HCT116 (cell line): ENCODE measurements around the gene PCDH9. TPM values are rescaled to one million over a fixed set of nuclear protein-coding genes. Genes with fewer than 3 reads are reported as not detected.

Experiments used
- ATAC-seq: fragments of 200-7000 bp; cut with Tn5 transposase; 2 replicates; pipeline ENCODE4 v1.9.1; 2020; ENCODE audit warnings: mild to moderate bottlenecking, moderate library complexity
- BruUV-seq: library from RNA; stranded (reverse); fragments of 400-500 nt; replicated peaks from 2 replicates; lab custom pipeline; 2021; lab: Mats Ljungman, UMichigan
- CTCF ChIA-PET: fragments of 300-600 bp; sonication (Branson Sonifier 250); formaldehyde crosslinking; loops from one replicate; lab custom pipeline; 2021; ENCODE audit warnings: antibody characterized with exemption; lab: Charles Lee
- POLR2A ChIA-PET: fragments of 300-600, 350-600 bp; sonication (Branson Sonifier 250); formaldehyde crosslinking; loops from one replicate; lab custom pipeline; 2021; ENCODE audit warnings: antibody characterized with exemption; lab: Charles Lee
- RAD21 ChIA-PET, 2 experiments: fragments of 300-600 bp; sonication (Branson Sonifier 250); formaldehyde crosslinking; loops; one replicate each; lab custom pipeline; 2023; ENCODE audit warnings: low total read pairs in 2 of 2; ENCODE audit not compliant: uncharacterized antibody in 2 of 2, unreplicated experiment in 2 of 2, low non-redundant PET in 1 of 2; lab: Charles Lee
- DNase-seq: peaks from one replicate; pipeline ENCODE4 v3.0.0-alpha.2; 2010; ENCODE audit warnings: low read depth, low spot score
- H2AFZ ChIP-seq: fragments of 200-600 bp; shearing (Covaris generic), sonication (generic); 2 replicates; pipeline ENCODE4 v1.6.1; 2017; ENCODE audit warnings: low read depth, mixed run types, mixed read lengths, antibody characterized with exemption, low read length; ENCODE audit not compliant: poor library complexity, severe bottlenecking
- H3K27ac ChIP-seq: 2 replicates; pipeline ENCODE4 v1.5.1; 2012; ENCODE audit warnings: low read depth, low read length
- H3K27me3 ChIP-seq: fragments of 200-600 bp; sonication (generic); 2 replicates; pipeline ENCODE4 v1.6.1; 2016; ENCODE audit warnings: mixed run types, low read length, mixed read lengths; ENCODE audit not compliant: insufficient read depth
- H3K36me3 ChIP-seq, 2 experiments: fragments of 200-500 bp in 1 of 2; fragments of 200-600 bp in 1 of 2; sonication (Bioruptor generic) in 1 of 2; sonication (generic) in 1 of 2; 2 replicates each; pipeline versions ENCODE4 v1.5.1 to v1.6.1; 2014 to 2016; ENCODE audit warnings: low read length in 2 of 2, inconsistent platforms in 1 of 2, mixed read lengths in 1 of 2, mixed run types in 1 of 2; ENCODE audit not compliant: insufficient read depth in 2 of 2, control insufficient read depth in 1 of 2
- H3K4me1 ChIP-seq, 2 experiments: fragments of 200-600 bp in 1 of 2; sonication (generic) in 1 of 2; 2 replicates each; pipeline versions ENCODE4 v1.5.1 to v1.6.1; 2012 to 2017; ENCODE audit warnings: low read length in 2 of 2, inconsistent platforms in 1 of 2, mild to moderate bottlenecking in 1 of 2, mixed read lengths in 1 of 2, mixed run types in 1 of 2, moderate library complexity in 1 of 2; ENCODE audit not compliant: insufficient read depth in 2 of 2, control insufficient read depth in 1 of 2
- H3K4me2 ChIP-seq: fragments of 200-600 bp; sonication (generic); 2 replicates; pipeline ENCODE4 v1.6.1; 2017; ENCODE audit warnings: mixed run types, low read length, mixed read lengths
- H3K4me3 ChIP-seq, 2 experiments: fragments of 200-600 bp in 1 of 2; sonication (generic) in 1 of 2; replicated peaks in 1 of 2; 2 replicates each; pipeline ENCODE4 v1.5.1; 2011 to 2016; ENCODE audit warnings: low read length in 2 of 2, control low read depth in 1 of 2, low read depth in 1 of 2, mild to moderate bottlenecking in 1 of 2, mixed read lengths in 1 of 2, mixed run types in 1 of 2
- H3K79me2 ChIP-seq: fragments of 200-600 bp; sonication (generic); 2 replicates; pipeline ENCODE4 v1.6.1; 2017; ENCODE audit warnings: mild to moderate bottlenecking, mixed run types, low read length, moderate library complexity, mixed read lengths; ENCODE audit not compliant: insufficient read depth
- H3K9ac ChIP-seq: fragments of 200-600 bp; sonication (generic); 2 replicates; pipeline ENCODE4 v1.6.1; 2016; ENCODE audit warnings: low read length, mixed read lengths
- H3K9me2 ChIP-seq: fragments of 200-600 bp; sonication (generic), shearing (Covaris generic); 2 replicates; pipeline ENCODE4 v1.6.1; 2017; ENCODE audit warnings: mixed run types, mild to moderate bottlenecking, moderate library complexity; ENCODE audit not compliant: insufficient read depth
- H3K9me3 ChIP-seq, 2 experiments: fragments of 200-500 bp in 1 of 2; fragments of 200-600 bp in 1 of 2; sonication (Bioruptor generic) in 1 of 2; sonication (generic) in 1 of 2; 2 replicates each; pipeline ENCODE4 v1.6.1; 2014 to 2017; ENCODE audit warnings: low read length in 2 of 2, mixed read lengths in 2 of 2, inconsistent platforms in 1 of 2, low read depth in 1 of 2, mild to moderate bottlenecking in 1 of 2, mixed run types in 1 of 2, moderate library complexity in 1 of 2; ENCODE audit not compliant: control insufficient read depth in 1 of 2, insufficient read depth in 1 of 2
- H4K20me1 ChIP-seq: fragments of 200-600 bp; sonication (generic), shearing (Covaris generic); 2 replicates; pipeline ENCODE4 v1.6.1; 2017; ENCODE audit warnings: mixed run types, mild to moderate bottlenecking, moderate library complexity; ENCODE audit not compliant: insufficient read depth
- EGR1 ChIP-seq: IDR thresholded peaks from 2 replicates; pipeline ENCODE4 v1.6.1; 2012; ENCODE audit warnings: low read depth
- SIN3A ChIP-seq: IDR thresholded peaks from 2 replicates; pipeline ENCODE4 v1.6.1; 2012; ENCODE audit warnings: low read depth
- ZFX ChIP-seq: fragments of 450-650 bp; IDR thresholded peaks from 2 replicates; pipeline ENCODE4 v1.6.1; 2017
- intact Hi-C: fragments of 100-400 bp; cut with micrococcal nuclease; formaldehyde crosslinking; loops from 2 replicates; pipeline ENCODE4 v1.10.0; 2022
- total RNA-seq: library from RNA; stranded (reverse); gene quantifications from one replicate; pipeline ENCODE4 v1.2.1, GENCODE V29; 2021; ENCODE audit not compliant: unreplicated experiment
- TF ChIP-seq, protein P1 (sequence below): IDR thresholded peaks from 2 replicates; pipeline ENCODE4 v1.6.1; 2012
- TF ChIP-seq, protein P2 (sequence below): IDR thresholded peaks from 2 replicates; pipeline ENCODE4 v1.6.1; 2011; ENCODE audit warnings: mild to moderate bottlenecking, low read length, moderate library complexity; ENCODE audit not compliant: insufficient replicate concordance; ENCODE audit errors: extremely low read depth
- TF ChIP-seq, protein P3 (sequence below): IDR thresholded peaks from 2 replicates; pipeline ENCODE4 v1.6.1; 2012

The PCDH9 gene
- total RNA-seq, 1 experiment from 2014 or later, result 0.02 TPM

DNA sequence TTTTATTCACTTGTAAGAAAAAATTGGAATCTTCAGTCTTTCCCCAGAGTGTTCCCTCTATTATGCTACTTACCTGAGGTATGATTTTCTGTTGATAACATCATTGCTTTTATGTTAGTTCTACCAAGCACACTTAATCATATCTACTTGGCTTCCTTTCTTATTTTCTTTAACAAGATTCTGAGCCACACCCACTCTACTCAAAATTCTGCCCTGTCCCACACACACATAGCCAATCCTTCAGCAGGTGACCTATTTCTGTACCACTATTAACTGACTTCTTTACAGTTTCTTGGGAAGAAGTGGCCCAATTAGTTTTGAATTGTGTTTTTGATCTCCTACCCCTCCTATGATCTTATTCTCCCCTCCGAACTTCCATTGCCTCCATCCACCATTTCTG is 215.7 kb downstream of the PCDH9 start (continued):
- TF ChIP-seq, protein P1, sequence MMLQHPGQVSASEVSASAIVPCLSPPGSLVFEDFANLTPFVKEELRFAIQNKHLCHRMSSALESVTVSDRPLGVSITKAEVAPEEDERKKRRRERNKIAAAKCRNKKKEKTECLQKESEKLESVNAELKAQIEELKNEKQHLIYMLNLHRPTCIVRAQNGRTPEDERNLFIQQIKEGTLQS, result no peak
- TF ChIP-seq EGR1, result no peak

DNA sequence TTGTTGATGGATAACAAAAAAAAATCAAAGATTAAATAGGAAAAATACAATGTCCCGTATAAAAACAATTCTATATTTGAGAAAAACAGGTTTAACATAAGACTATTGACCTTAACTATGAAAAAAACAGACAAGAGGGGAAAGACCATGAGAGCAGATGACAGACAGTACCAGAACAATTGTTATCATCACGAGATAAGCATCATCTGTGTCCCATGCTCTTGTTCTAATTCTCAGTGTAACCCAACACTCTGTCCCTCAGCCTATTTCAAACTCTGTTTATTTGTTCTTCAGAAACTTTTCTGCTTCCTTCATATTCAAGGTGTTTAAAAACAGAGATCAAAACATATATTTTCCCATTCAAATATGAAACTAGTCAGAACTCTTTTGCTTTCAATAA is 216.4 kb downstream of the PCDH9 start:
- TF ChIP-seq, protein P1, result no peak
- TF ChIP-seq ZFX, result no peak
- TF ChIP-seq, protein P2, sequence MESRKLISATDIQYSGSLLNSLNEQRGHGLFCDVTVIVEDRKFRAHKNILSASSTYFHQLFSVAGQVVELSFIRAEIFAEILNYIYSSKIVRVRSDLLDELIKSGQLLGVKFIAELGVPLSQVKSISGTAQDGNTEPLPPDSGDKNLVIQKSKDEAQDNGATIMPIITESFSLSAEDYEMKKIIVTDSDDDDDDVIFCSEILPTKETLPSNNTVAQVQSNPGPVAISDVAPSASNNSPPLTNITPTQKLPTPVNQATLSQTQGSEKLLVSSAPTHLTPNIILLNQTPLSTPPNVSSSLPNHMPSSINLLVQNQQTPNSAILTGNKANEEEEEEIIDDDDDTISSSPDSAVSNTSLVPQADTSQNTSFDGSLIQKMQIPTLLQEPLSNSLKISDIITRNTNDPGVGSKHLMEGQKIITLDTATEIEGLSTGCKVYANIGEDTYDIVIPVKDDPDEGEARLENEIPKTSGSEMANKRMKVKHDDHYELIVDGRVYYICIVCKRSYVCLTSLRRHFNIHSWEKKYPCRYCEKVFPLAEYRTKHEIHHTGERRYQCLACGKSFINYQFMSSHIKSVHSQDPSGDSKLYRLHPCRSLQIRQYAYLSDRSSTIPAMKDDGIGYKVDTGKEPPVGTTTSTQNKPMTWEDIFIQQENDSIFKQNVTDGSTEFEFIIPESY, result no peak
- no peak for TF ChIP-seq SIN3A
- TF ChIP-seq, protein P3, sequence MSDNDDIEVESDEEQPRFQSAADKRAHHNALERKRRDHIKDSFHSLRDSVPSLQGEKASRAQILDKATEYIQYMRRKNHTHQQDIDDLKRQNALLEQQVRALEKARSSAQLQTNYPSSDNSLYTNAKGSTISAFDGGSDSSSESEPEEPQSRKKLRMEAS, result no peak
- intact Hi-C loops, result no loop called here
- RAD21 ChIA-PET, result no interaction called here
- no peak overlapping the region for H3K27ac ChIP-seq
- ATAC-seq (no peak), DNase-seq (no peak)
- H3K4me2 ChIP-seq, result no peak overlapping the region
- H3K36me3 ChIP-seq, result no peaks in the 10 kb centered on the region
- CTCF ChIA-PET, result no interaction called here
- POLR2A ChIA-PET, result no interaction called here
- H3K4me1 ChIP-seq, result no peaks in the 10 kb centered on the region
- H3K9me3 ChIP-seq, result no peaks in the 10 kb centered on the region
- no peaks in the 10 kb centered on the region for H4K20me1 ChIP-seq
- H2AFZ ChIP-seq, result no peak overlapping the region
- no peak overlapping the region for H3K4me3 ChIP-seq
- BruUV-seq, result no TSS peak
- H3K9ac ChIP-seq, result no peak overlapping the region
- no peaks in the 10 kb centered on the region for H3K27me3 ChIP-seq
- H3K9me2 ChIP-seq, result no peaks in the 10 kb centered on the region
- H3K79me2 ChIP-seq, result no peaks in the 10 kb centered on the region
